ENCODE data around the gene OVOL1. TPM values are rescaled to one million over a fixed set of nuclear protein-coding genes. Genes with fewer than 3 reads are reported as not detected.

Gene OVOL1
- total and polyA plus RNA-seq, 2 of the 13 experiments (the other 11 are each of a cell fraction or from before 2014, with no cell fraction given): 0.01 TPM; not detected in 1

GRCh38 chr11:65817835-65818680 is 31.2 kb downstream of the OVOL1 start (continued):
- TF ChIP-seq, protein P1, sequence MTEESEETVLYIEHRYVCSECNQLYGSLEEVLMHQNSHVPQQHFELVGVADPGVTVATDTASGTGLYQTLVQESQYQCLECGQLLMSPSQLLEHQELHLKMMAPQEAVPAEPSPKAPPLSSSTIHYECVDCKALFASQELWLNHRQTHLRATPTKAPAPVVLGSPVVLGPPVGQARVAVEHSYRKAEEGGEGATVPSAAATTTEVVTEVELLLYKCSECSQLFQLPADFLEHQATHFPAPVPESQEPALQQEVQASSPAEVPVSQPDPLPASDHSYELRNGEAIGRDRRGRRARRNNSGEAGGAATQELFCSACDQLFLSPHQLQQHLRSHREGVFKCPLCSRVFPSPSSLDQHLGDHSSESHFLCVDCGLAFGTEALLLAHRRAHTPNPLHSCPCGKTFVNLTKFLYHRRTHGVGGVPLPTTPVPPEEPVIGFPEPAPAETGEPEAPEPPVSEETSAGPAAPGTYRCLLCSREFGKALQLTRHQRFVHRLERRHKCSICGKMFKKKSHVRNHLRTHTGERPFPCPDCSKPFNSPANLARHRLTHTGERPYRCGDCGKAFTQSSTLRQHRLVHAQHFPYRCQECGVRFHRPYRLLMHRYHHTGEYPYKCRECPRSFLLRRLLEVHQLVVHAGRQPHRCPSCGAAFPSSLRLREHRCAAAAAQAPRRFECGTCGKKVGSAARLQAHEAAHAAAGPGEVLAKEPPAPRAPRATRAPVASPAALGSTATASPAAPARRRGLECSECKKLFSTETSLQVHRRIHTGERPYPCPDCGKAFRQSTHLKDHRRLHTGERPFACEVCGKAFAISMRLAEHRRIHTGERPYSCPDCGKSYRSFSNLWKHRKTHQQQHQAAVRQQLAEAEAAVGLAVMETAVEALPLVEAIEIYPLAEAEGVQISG (CRISPR knock-in tag; IDR thresholded peaks at IDR 0.05): peak; percentile 81
- TF ChIP-seq ZMYM4 (CRISPR knock-in tag; IDR thresholded peaks at IDR 0.05) (peak; percentile 77), XRCC5 (optimal IDR thresholded peaks at IDR 0.05; ENCODE audit: low read length) (peak; percentile 72), BHLHE40 (IDR thresholded peaks at IDR 0.05; ENCODE audit: low read length) (peak; percentile 67), MATR3 (CRISPR knock-in tag; IDR thresholded peaks at IDR 0.05) (no peak), ZNF619 (CRISPR knock-in tag; IDR thresholded peaks at IDR 0.05) (no peak), ZFX (CRISPR knock-in tag; IDR thresholded peaks at IDR 0.05; ENCODE audit: low read depth) (peak; percentile 53), HDAC1 (CRISPR knock-in tag; IDR thresholded peaks at IDR 0.05) (peak; percentile 55), MAZ (IDR thresholded peaks at IDR 0.05; ENCODE audit: borderline replicate concordance, low read depth, low read length) (0 out of 2 replicates have a peak, but pooled peaks have one; percentile 65), MAZ (CRISPR knock-in tag; IDR thresholded peaks at IDR 0.05; ENCODE audit: low read depth) (peak; percentile 53; the same call in 1 of the 2 replicates), HOMEZ (CRISPR knock-in tag; IDR thresholded peaks at IDR 0.05; ENCODE audit: low read depth) (peak; percentile 58; the same call in 1 of the 2 replicates), CHD4 (IDR thresholded peaks at IDR 0.05; ENCODE audit: borderline replicate concordance, low read length) (peak; percentile 79; the same call in 1 of the 2 replicates), BRF2 (CRISPR knock-in tag; IDR thresholded peaks at IDR 0.05) (no peak), NR2F1 (CRISPR knock-in tag; IDR thresholded peaks at IDR 0.05) (no peak), REPIN1 (CRISPR knock-in tag; IDR thresholded peaks at IDR 0.05; ENCODE audit: borderline replicate concordance, low read depth) (0 out of 2 replicates have a peak, but pooled peaks have one; percentile 63), SAP130 (CRISPR knock-in tag; IDR thresholded peaks at IDR 0.05; ENCODE audit: low read depth) (peak; percentile 75; the same call in 1 of the 2 replicates), GTF2F1 (IDR thresholded peaks at IDR 0.05; ENCODE audit: low read length) (no peak), ZFYVE20 (CRISPR knock-in tag; IDR thresholded peaks at IDR 0.05; ENCODE audit: borderline replicate concordance, low read depth) (no peak)
- TF ChIP-seq, protein P2, sequence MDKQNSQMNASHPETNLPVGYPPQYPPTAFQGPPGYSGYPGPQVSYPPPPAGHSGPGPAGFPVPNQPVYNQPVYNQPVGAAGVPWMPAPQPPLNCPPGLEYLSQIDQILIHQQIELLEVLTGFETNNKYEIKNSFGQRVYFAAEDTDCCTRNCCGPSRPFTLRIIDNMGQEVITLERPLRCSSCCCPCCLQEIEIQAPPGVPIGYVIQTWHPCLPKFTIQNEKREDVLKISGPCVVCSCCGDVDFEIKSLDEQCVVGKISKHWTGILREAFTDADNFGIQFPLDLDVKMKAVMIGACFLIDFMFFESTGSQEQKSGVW (CRISPR knock-in tag; IDR thresholded peaks at IDR 0.05; ENCODE audit: borderline replicate concordance): no peak
- TF ChIP-seq, protein P3, sequence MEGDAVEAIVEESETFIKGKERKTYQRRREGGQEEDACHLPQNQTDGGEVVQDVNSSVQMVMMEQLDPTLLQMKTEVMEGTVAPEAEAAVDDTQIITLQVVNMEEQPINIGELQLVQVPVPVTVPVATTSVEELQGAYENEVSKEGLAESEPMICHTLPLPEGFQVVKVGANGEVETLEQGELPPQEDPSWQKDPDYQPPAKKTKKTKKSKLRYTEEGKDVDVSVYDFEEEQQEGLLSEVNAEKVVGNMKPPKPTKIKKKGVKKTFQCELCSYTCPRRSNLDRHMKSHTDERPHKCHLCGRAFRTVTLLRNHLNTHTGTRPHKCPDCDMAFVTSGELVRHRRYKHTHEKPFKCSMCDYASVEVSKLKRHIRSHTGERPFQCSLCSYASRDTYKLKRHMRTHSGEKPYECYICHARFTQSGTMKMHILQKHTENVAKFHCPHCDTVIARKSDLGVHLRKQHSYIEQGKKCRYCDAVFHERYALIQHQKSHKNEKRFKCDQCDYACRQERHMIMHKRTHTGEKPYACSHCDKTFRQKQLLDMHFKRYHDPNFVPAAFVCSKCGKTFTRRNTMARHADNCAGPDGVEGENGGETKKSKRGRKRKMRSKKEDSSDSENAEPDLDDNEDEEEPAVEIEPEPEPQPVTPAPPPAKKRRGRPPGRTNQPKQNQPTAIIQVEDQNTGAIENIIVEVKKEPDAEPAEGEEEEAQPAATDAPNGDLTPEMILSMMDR (CRISPR knock-in tag; IDR thresholded peaks at IDR 0.05): peak; percentile 95

Data from HepG2 (cell line).